NCI-H146 treated with DMSO at 0.1 percent for 48 hours (cell line): ENCODE results near the gene SARDH.
"Not testable (repeated sequence)": the region's sequence is repeated elsewhere in the genome, so short reads cannot be mapped to it uniquely, and the experiment has no call there.

Experiments
- DNase-seq: peaks from one replicate; lab custom pipeline; 2025; ENCODE audit not compliant: unreplicated experiment; lab: John Stamatoyannopoulos, UW

Gene SARDH

DNA sequence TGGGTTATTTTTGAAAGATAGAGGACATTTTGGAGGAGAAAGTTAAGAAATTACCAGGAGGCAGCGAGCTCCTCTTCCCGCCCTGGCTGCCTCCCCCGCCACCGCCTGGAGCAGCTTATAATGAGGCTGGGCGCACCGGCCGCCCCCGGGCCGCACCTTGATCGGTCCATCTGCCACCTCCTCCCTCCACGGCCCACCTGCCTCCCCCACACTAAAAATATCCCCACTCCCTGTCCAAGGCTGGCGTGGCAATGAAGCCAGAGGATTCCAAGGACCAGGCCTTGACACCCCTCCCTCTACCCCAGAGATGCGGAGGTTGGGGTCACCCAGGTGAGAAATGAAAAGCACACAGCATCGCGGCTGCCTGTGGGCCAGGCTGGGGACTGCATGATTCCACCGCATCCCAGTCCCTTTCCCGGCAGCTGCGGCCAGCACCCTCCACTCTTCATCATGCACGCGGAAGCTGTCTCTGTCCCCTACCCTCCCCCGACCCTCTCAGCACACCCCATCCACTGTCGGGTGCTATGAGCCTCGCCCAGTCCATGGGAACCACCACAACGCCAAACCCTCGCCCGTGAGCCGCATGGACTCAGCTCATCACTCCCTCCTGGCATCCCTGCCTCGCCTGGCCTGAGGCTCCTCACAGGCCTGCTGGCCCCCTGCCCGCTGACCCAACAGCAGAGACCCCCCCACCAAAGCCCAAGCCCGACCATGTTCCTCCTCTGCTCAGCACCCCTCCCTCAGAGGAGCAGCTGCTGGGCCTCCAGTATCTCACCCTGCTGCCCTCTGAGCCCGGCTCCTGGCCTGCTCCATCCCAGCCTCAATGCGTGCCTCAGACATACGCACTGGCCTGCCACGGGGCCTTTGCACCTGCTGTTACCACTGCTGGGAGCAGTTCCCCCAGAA lies 50.0 kb downstream of the SARDH start:
- DNase-seq = no peak

DNA sequence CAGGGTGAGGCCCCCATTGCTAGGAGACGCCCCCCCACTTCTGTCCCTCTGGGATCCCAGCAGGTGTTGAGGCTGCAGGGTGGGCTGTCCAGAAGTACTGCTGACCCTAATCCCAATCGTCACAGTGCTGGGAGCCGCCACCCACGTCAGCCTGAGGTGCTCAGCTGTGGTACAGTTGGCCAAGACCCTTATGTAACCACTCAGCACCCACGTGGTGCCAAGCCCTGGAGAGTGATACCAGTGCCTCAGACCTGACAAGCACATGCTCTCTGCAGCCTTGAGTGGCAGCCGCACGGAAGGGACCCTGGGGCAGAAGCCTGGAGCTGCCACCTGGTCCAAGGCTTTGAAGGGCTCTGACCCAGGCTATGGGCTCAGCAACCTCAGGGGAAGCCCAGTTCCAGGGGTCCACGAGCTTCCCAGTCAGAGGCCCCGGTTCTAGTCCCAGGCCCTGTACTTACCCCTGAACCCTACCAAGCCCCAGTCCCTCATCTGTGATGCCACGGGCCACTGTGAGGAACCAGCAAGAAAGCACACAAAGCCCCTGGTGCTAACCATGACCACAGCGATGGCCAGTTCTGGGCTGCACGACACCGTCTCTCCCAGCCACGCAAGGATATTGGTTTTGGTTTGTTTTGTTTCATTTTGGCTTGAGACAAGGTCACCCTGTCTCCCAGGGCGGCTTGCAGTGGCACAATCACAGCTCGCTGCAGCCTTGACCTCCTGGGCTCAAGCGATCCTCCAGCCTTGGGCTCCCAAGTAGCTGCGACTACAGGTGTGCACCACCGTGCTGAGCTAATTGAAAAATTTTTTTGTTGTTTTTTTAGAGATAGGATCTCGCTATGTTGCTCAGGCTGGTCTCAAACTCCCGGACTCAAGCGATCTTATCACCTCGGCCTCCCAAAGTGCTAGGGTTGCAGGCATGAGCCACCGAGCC lies 51.2 kb downstream of the SARDH start:
- DNase-seq = no peak

DNA sequence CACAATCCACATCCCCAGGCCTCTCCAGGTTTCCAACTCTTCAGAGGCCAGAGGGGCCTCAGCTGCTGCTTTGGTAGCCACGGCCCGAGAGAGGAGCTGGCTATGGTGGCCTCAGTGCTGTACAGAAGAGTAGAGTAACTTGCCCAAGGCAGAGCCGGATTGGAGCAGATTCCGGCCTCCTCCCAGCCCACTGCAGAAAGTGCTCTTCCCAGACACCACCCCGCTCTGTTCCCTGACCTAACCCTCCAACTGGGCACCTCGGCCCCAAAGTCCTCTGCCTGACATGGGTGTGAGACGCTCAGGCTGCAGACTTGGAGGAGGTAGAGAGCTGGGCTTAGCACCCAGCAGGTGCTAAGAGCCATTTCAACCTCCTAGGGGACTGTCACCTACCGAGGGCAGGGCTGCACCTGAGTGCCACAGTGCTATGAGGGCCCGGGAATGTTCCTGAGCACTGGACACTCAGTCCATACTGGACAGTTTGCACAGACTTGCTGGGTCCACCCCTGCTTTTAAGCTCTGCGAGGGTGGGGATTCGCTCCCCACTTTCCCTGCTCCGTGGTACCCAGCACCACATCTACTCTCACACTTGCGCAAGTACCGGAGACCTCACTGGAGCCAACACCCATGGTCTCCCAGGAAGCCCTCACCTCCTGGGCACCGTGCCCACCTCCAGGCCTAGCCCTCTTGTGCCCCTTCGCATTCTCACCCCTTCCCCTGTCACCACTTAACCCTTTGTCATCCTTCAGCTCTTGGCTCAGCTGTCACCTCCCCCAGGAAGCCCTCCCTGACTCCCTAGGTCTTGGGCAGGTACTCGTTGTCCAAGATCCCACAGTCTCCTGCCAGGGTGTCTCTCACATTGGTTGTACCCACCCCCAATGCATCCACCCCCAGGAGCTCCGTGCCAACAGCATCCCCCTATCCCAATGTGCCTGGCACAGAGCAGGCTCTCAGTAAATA lies 52.2 kb downstream of the SARDH start:
- no peak for DNase-seq

DNA sequence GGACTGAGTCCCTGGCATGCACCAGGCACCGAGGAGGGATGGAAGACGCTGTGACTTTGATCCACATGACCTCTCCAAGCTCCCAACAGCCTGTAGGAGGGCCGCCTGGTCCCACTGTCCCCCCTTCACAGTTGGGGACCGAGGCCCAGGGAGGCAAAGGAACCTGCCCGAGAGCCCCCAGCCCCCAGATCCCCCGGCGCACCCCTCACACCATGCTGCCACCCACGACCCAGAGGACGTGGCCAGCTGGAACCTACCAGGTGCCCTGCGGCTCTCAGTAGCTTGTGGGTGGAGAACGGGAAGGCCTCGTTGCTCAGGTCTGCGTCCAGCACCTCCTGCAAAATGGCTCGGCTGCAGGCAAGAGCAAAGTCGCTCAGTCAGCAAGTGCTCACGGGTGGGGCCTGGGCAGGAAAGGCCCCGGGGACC lies 53.2 kb downstream of the SARDH start:
- no peak for DNase-seq

DNA sequence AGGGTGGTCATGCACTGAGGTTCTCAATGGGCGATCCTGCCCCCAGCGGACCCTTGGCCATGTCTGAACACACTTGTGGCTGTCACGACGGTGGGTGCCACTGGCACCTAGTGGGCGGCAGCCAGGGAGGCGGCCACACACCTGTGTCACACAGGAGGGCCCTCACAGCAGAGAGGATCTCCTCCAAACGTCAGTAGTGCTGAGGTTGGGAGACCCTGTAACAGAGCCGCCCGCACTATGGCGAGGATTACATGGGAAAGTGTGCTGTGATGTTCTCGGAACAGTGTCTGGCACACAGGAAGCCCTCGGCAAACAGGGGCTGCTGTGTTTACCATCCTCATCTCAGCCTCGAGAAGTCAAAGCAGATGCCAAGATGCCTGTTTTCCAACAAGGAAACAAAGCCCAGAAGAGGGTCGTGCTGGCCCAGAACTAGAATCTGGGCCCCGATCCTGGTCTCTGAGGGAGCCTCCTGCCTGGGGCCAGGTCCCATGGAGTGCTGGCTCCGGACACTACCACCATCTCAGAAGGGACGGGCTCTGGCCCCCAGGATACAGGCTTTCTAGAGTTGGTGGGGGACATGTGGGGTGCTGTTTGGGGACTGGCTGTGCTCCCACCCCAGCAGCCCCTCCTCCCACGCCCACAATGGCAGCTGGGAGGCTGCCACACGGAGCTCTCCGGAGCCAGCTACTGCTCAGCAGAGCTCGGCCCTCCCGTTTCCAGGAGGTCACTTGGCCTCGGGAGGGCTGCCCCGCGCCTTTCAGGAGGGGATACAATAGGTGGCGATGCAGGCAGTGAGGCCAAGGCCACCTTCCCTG lies 53.8 kb downstream of the SARDH start:
- DNase-seq = no peak

DNA sequence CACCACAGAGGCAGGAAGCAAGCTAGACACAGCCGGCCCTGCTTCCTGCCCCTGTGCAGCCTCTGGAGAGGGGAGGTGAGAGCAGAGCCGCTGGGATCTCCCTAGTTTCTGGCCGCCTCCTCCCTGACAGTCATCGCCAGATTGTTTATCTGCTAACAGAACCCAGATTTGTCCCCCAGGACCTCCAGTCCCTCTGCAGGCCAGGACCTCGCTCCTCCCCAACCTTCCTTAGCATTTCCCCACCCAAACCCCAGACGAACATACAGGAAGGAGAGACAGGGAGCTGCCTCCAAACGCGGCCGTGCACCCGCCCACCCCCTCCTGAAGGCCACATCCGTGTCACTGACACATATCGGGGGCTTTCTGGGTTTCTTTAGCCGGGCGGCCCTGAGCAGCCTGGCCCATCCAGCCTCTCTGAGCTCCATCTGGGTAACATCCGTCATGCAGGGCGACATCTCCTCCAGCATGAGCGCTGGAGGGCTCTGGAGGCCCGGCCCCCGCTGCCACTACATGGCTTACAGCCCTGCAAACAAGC lies 54.5 kb downstream of the SARDH start:
- no peak for DNase-seq

DNA sequence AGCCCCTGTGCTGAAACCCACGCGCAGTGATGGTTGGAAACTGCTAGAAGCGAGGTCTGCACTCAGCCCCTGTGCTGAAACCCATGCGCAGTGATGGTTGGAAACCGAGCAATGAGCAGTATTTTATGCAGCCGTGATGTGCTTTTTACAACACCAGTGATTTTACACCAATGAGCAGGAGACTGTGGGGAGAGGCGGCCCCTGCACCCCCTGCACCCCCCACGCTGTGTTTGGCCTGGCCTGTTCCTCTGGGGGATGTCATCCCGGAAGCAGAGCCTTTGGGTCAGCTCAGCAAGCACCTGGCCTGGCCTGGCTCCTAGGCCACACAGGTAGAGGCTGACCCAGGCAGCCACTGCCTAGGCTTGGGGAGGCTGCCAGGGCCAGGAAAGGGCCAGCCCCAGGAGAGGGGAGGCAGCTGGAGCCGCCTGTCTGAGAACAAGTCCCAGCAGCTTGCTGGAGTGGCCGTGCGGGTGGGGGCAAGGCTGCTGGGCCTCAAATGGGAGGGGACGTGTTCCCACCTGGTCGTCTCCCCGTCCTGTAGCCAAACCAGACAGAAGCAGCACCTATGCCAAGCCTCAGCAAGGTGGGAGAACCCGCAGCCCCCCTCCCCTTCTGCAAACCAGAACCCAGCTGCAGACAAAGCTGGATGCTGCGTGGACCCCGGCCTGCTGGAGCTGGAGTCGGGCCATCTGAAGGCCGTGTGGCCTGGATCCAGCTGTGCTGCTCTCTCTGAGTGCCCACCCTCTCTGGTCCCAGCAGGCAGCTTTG lies 55.1 kb downstream of the SARDH start:
- DNase-seq = no peak

DNA sequence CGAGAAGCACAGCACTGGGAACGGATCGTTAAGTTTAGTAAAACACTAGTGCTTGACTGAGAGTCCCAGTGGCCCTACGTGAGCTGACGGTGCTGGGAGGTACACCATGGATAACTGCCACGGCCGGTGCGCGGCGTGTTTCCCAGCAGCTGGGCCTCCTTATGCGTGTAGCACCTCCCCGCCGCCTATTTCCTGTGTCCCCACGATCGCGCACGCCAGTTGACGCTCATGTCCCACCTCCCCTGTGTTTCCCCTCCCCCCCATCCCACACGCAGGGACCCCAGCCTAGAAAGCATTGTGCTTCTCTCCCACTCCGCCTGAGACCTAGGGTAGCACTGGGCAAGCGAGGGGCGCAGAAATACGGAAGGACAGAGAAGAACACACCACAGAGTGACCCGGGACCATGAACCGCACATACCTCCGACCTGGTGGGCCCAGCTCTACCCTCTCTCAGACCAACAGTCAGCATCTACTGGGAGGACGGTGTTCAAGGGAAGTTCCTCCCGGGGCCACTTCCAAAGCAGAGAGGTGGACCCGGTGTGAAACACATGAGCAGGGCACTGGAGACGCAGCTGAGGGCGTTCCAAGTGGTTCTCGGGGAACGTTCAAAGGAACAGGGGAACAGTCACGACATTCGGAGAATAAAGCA lies 56.4 kb downstream of the SARDH start:
- no peak for DNase-seq

DNA sequence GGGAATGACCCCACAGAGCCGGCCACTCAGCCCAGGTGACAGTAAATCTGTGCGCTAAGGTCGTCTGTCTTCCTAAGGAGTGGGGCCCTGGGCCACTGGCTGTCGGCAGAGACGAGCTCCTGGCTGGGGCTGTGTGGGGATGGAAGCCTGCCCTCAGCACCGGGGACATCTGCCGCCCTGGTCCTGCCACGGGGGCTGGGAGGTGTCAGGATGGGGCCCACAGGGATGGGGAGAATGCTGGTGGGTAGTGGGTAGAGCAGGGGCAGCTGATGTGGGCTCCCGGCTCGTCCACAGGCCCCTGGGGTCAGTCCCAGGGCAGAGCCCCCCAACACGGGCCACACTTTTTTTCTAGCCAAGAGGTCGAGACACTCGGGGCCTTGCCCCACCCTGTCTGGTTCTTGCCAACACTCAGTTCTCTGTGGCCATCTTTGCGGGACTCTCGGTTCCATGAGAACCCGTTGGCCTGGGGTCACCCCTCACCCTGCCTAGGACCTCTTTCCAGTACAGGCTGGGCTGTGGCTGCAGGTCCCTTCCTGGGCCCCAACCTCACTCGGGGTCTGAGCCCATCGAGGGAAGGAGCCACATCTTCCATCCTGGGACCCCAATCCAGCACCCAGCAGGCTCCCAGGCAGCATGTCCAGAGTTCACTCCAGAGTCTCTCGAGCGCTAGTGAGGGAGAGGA lies 57.0 kb downstream of the SARDH start:
- DNase-seq = no peak

DNA sequence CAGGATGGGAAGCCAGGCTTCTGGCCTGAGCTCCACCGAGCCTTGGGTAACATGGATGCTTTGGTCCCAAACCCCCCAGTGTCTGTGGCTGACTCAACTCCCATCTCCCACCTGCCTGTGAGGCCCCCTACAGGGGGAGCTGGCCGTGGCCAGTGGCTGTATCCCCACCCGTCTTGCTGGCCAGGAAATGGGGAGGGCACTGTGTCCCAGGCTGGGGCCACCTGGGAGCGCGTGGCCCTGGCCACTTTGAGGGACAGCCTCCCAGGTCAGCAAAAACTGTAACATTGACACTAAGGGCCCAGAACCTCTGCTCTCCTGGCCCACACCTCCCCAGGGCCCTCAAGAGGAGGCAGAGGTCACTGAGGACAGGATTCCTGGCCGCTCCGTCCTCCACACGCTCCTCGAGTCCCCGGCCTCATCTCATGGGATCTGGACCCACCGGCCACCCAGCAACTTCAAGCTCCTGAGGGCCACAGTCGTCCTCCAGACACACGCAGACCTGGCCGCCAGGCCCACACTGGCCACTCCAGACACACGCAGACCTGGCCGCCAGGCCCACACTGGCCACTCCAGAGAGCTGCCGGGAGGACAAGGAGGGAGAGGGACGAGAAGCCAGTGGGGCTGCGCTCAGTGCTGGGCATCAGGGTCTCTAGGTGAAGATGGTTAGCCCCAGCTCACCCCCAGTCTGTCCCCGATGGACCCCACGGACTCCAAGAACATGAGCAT lies 57.7 kb downstream of the SARDH start:
- no peak for DNase-seq

DNA sequence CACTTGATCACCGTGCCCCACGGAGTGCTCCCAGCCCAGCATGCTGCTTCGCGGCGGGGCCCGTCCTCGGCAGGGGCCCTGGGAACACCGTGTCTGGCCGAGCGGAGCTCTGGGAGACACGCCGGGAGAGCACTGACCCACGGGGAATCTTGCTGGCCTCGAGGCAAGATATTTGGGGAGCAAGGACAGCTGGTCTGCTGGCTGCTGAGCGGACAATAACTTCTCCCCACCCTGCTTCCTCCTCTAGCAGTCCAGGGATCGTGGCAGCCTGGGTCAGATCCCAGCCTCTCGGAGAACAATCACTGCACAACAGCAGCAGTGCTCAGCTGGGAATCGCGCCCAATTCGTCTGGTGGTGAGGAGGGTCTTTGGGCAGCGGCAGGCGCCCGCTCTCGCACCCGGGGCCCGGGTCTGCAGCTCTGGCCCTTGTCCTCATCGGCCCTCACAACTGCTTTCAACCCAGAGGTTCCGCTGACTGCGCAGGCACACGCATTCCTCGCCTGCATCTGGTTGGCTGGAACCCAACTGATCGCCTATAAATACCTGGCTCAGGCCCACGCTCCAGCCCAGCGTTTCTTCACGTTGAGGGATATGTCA lies 58.6 kb downstream of the SARDH start:
- no peak for DNase-seq

DNA sequence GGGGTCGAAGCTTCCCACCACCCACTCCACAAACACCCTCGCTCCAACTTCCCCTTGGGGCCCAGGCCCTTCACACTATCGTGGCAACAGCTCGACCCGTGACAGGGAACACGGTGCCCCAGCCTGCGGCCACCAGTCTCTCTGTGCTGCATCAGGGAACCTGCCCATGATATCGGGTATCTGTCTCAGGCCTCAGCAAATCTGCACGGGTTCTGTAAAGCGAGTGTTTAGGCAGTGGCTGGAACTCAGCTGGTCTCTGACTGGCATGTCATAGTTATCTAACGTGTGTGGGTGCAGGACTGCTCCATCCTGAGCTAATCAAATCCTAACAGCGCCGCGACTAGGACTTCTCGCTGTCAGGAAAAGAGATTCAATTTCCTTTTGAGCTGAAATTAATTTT lies 59.1 kb downstream of the SARDH start:
- DNase-seq = no peak

DNA sequence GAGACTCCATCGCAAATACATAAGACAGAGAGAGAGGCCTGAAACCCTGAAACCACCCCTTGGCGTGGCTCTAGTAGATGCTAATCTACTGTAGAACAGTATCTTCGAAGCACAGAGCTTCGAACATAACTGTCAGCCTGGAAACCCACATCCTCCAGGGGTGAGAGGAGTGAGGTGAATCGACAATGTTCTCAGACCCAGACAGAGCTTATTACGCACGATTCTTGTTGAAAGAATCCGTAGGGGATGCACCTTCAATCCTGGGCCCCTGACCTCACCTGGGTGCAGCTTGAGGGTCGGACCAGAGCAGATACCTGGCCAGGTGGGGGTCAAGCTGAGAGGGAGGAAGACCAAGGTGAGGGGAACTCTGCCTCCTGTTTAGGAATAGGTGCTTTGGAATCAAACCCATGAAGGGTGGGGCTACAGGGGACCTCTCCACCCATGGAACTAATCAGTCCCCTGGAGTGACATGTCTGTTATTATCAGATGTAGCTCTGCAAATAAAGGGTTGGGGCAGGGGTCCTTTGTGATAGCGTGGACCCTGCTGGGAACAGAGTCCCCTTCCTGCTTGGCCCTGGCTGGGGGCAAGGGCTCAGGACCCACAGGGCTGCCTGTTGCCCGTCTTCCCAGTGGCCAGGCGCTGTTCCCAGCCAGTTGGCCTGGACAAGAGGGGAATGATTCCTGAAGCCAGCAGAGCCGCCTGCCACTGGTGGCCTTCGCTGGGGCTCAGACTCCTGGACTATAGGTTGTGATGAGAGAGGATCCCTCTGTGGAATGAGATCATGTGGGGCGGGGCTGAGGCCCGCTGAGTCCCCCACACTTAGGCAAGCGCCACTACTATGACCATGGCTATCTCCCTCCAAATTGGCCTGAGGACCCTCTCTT lies 60.8 kb downstream of the SARDH start:
- DNase-seq = no peak

DNA sequence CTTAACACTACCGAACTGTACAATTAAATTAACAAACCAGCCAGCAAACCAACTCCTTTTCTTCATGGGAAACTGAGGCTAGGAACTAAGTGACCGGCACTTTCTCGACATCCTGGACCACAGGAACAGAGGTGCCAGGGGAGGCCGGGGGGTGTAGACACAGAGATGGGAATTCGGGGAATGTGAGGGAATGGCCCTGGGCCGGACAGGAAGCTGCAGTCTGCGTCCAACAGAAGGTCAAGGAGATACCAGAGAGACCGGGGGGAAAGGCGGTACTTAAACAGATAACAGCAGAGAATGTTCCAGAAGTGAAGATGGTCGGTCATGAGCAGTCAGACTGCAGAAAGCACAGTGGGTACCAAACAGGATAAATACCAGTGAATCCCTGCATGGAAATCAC lies 61.7 kb downstream of the SARDH start:
- no peak for DNase-seq

DNA sequence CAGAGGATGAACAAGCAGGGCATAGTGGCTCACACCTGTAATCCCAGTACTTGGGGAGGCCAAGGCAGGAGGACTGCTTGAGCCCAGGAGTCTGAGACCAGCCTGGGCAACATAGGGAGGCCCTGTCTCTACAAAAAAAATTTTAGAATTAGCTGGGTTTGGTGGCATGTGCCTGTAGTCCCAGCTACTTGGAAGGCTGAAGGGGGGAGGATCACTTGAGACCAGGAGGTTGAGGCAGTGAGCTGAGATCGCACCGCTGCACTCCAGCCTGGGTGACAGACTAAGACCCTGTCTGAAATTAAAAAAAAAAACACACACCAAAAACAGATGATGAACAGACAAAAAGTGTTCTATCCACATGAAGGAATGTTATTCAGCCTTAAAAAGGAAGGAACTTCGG lies 62.4 kb downstream of the SARDH start:
- not testable (repeated sequence) for DNase-seq

DNA sequence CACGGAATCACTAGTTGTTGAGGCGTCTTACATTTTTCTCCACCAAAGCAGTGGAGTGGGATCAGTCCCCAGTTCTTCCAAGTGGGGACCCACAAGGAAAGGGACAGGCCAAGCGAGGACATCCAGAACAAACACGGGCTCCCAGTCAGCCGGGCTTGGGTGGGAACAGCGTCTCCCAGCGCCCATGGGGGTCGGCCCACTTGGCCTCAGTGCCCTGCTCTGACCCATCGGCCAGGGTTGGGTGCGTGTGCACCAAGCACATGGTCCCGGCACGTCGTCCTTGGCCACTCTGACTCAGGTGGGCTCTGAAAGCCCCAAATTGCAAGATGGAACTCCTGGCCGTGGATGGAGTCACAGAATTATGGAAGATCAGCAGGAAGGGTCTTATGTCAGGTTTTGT lies 64.1 kb downstream of the SARDH start:
- no peak for DNase-seq
